HG02840 (cell line): ENCODE results near the gene SLC39A5.

Experiments used
- ATAC-seq: cut with Tn5 transposase; IDR thresholded peaks from one replicate; pipeline ENCODE4 v1.9.1; 2021; ENCODE audit warnings: mild to moderate bottlenecking, moderate library complexity, moderate number of reproducible peaks; ENCODE audit not compliant: unreplicated experiment, low FRiP score

SLC39A5 gene

GRCh38 chr12:56212361-56212760, 17.5 kb upstream of the SLC39A5 start:
- ATAC-seq, result no peak

GRCh38 chr12:56213878-56214277, 16.0 kb upstream of the SLC39A5 start:
- no peak for ATAC-seq

- ATAC-seq, result no peak
These were observed 13.4 kb upstream of the SLC39A5 start for GRCh38 chr12:56216461-56216860.

- no peak for ATAC-seq
These were observed 10.0 kb upstream of the SLC39A5 start for GRCh38 chr12:56219840-56220239.

GRCh38 chr12:56220611-56221231, 9.1 kb upstream of the SLC39A5 start:
- ATAC-seq, result no peak

GRCh38 chr12:56221232-56221756, 8.6 kb upstream of the SLC39A5 start:
- no peak for ATAC-seq

- peak; percentile 82 for ATAC-seq
These were observed 7.9 kb upstream of the SLC39A5 start, which contains the start of gene RNF41 for GRCh38 chr12:56221757-56222530. TSS of gene RNF41 (minus strand) at chr12:56221922. CDS start at chr12:56214047, 7,875 bp downstream.

- ATAC-seq, result no peak
These were observed 7.3 kb upstream of the SLC39A5 start for GRCh38 chr12:56222531-56222895.

- ATAC-seq, result no peak
These were observed 6.2 kb upstream of the SLC39A5 start for GRCh38 chr12:56223571-56224101.

- peak; percentile 56 for ATAC-seq
These were observed 5.6 kb upstream of the SLC39A5 start, which contains the start of gene NABP2 for GRCh38 chr12:56224102-56224701. TSS of gene NABP2 (plus strand) at chr12:56224342. CDS start at chr12:56224857, 515 bp downstream.

- no peak for ATAC-seq
These were observed 4.9 kb upstream of the SLC39A5 start for GRCh38 chr12:56224954-56225353.

- no peak for ATAC-seq
These were observed 769 bp upstream of the SLC39A5 start for GRCh38 chr12:56229082-56229481.

- no peak for ATAC-seq
These were observed 757 bp downstream of the SLC39A5 start for GRCh38 chr12:56230432-56231183.

GRCh38 chr12:56231184-56231582, 1.3 kb downstream of the SLC39A5 start:
- ATAC-seq, result no peak

- no peak for ATAC-seq
These were observed 5.0 kb downstream of the SLC39A5 start for GRCh38 chr12:56234746-56235436.

GRCh38 chr12:56236091-56236490, 6.2 kb downstream of the SLC39A5 start:
- no peak for ATAC-seq

- ATAC-seq, result no peak
These were observed 7.1 kb downstream of the SLC39A5 start for GRCh38 chr12:56236985-56237384.

- no peak for ATAC-seq
These were observed 7.7 kb downstream of the SLC39A5 start for GRCh38 chr12:56237552-56237951.

GRCh38 chr12:56241424-56242303, 11.8 kb downstream of the SLC39A5 start:
- ATAC-seq, result no peak
